NK-92 treated with Interleukin-12 subunit alpha and Interleukin-12 subunit beta, amount 100 ng/mL, for 24 hours (cell line): ENCODE results near the gene RBM20.

ENCODE experiments used
- DNase-seq: peaks from one replicate; lab custom pipeline; 2025; lab: John Stamatoyannopoulos, UW

The RBM20 gene

GRCh38 chr10:110871298-110872084 is 227.4 kb downstream of the RBM20 start, which contains the start of gene PDCD4:
Gene PDCD4, plus strand, starts transcription at chr10:110871928. Its CDS starts 4,100 bp downstream, at chr10:110876028.
- DNase-seq = peak; percentile 97

- DNase-seq = peak; percentile 66
Observed at GRCh38 chr10:110872145-110872983, 228.2 kb downstream of the RBM20 start.

GRCh38 chr10:110872984-110873923 is 229.1 kb downstream of the RBM20 start:
- no peak for DNase-seq

- no peak for DNase-seq
Observed at GRCh38 chr10:110873951-110874350, 229.8 kb downstream of the RBM20 start.

GRCh38 chr10:110876000-110876399 is 231.9 kb downstream of the RBM20 start:
- DNase-seq = no peak

- no peak for DNase-seq
Observed at GRCh38 chr10:110876788-110877187, 232.7 kb downstream of the RBM20 start.

- DNase-seq = no peak
Observed at GRCh38 chr10:110880012-110880411, 235.9 kb downstream of the RBM20 start.

- no peak for DNase-seq
Observed at GRCh38 chr10:110881247-110881646, 237.1 kb downstream of the RBM20 start.

- no peak for DNase-seq
Observed at GRCh38 chr10:110881905-110882304, 237.8 kb downstream of the RBM20 start.

- no peak for DNase-seq
Observed at GRCh38 chr10:110883924-110884323, 239.8 kb downstream of the RBM20 start.

GRCh38 chr10:110885932-110886674 is 242.0 kb downstream of the RBM20 start:
- DNase-seq = no peak

- no peak for DNase-seq
Observed at GRCh38 chr10:110887560-110887959, 243.4 kb downstream of the RBM20 start.
